Astrocyte (in vitro differentiated cells and primary cell): ENCODE measurements around the gene ECHDC3. TPM values are rescaled to one million over a fixed set of nuclear protein-coding genes. Genes with fewer than 3 reads are reported as not detected.

Experiments used
- DNase-seq: peaks from one replicate; pipeline ENCODE4 v3.0.0-alpha.2; 2010; ENCODE audit warnings: low read depth
- FAIRE-seq: peaks from 2 replicates; lab custom pipeline; 2011; peaks lifted over from hg19 to GRCh38; lab: Jason Lieb, UNC
- H2AFZ ChIP-seq: 2 replicates; pipeline ENCODE4 v1.6.0; 2012; ENCODE audit warnings: low read depth, low read length, inconsistent platforms
- H3K27ac ChIP-seq: 2 replicates; pipeline ENCODE4 v1.5.1; 2011; ENCODE audit warnings: low read depth, low read length, inconsistent platforms
- H3K27me3 ChIP-seq: 2 replicates; pipeline ENCODE4 v1.6.0; 2011; ENCODE audit warnings: low read length, inconsistent platforms; ENCODE audit not compliant: insufficient read depth
- H3K36me3 ChIP-seq: 2 replicates; pipeline ENCODE4 v1.5.1; 2011; ENCODE audit warnings: low read length, inconsistent platforms; ENCODE audit not compliant: insufficient read depth
- H3K4me1 ChIP-seq: 2 replicates; pipeline ENCODE4 v1.5.1; 2011; ENCODE audit warnings: low read length, inconsistent platforms; ENCODE audit not compliant: insufficient read depth
- H3K4me2 ChIP-seq: 2 replicates; pipeline ENCODE4 v1.6.0; 2012; ENCODE audit warnings: low read length, inconsistent platforms
- H3K4me3 ChIP-seq: 2 replicates; pipeline ENCODE4 v1.5.1; 2011; ENCODE audit warnings: low read depth, mild to moderate bottlenecking, low read length, inconsistent platforms; ENCODE audit not compliant: insufficient read depth
- H3K79me2 ChIP-seq: 2 replicates; pipeline ENCODE4 v1.6.0; 2012; ENCODE audit warnings: mild to moderate bottlenecking, low read length, inconsistent platforms; ENCODE audit not compliant: insufficient read depth
- H3K9ac ChIP-seq: 2 replicates; pipeline ENCODE4 v1.6.0; 2012; ENCODE audit warnings: mild to moderate bottlenecking, low read length, inconsistent platforms
- H3K9me3 ChIP-seq: 2 replicates; pipeline ENCODE4 v1.5.1; 2012; ENCODE audit warnings: low read depth, mild to moderate bottlenecking, low read length, inconsistent platforms; ENCODE audit not compliant: insufficient read depth
- H4K20me1 ChIP-seq: 2 replicates; pipeline ENCODE4 v1.6.0; 2012; ENCODE audit warnings: low read length, inconsistent platforms; ENCODE audit not compliant: insufficient read depth
- H3K27ac Mint-ChIP-seq: one replicate; pipeline ENCODE4 v1.8.0; 2021; ENCODE audit warnings: mild to moderate bottlenecking, mixed read lengths; ENCODE audit not compliant: unreplicated experiment
- H3K27me3 Mint-ChIP-seq: one replicate; pipeline ENCODE4 v1.8.0; 2021; ENCODE audit warnings: low read depth, mixed read lengths; ENCODE audit not compliant: unreplicated experiment
- H3K36me3 Mint-ChIP-seq: one replicate; pipeline ENCODE4 v1.8.0; 2021; ENCODE audit warnings: low read depth, mixed read lengths; ENCODE audit not compliant: unreplicated experiment
- H3K4me1 Mint-ChIP-seq: one replicate; pipeline ENCODE4 v1.8.0; 2021; ENCODE audit warnings: low read depth, mixed read lengths; ENCODE audit not compliant: unreplicated experiment
- H3K4me3 Mint-ChIP-seq: one replicate; pipeline ENCODE4 v1.8.0; 2021; ENCODE audit warnings: mild to moderate bottlenecking, moderate library complexity, mixed read lengths; ENCODE audit not compliant: unreplicated experiment
- H3K9me3 Mint-ChIP-seq: one replicate; pipeline ENCODE4 v1.8.0; 2021; ENCODE audit warnings: mild to moderate bottlenecking, mixed read lengths; ENCODE audit not compliant: unreplicated experiment
- EZH2 ChIP-seq: IDR thresholded peaks from 2 replicates; pipeline ENCODE4 v1.6.1; 2012; ENCODE audit warnings: mild to moderate bottlenecking, low read length, inconsistent platforms; ENCODE audit not compliant: insufficient read depth
- total RNA-seq: library from RNA; stranded (reverse); gene quantifications from 2 replicates; pipeline ENCODE4 v1.2.1, GENCODE V29; 2021
- TF ChIP-seq, protein P1 (sequence below): IDR thresholded peaks from 2 replicates; pipeline ENCODE4 v1.5.1; 2011; ENCODE audit warnings: low read depth, mild to moderate bottlenecking, inconsistent platforms, low read length, moderate library complexity; ENCODE audit not compliant: insufficient read depth

Gene ECHDC3
- total RNA-seq, 1 donor from 2014 or later = 2.1 TPM

DNA sequence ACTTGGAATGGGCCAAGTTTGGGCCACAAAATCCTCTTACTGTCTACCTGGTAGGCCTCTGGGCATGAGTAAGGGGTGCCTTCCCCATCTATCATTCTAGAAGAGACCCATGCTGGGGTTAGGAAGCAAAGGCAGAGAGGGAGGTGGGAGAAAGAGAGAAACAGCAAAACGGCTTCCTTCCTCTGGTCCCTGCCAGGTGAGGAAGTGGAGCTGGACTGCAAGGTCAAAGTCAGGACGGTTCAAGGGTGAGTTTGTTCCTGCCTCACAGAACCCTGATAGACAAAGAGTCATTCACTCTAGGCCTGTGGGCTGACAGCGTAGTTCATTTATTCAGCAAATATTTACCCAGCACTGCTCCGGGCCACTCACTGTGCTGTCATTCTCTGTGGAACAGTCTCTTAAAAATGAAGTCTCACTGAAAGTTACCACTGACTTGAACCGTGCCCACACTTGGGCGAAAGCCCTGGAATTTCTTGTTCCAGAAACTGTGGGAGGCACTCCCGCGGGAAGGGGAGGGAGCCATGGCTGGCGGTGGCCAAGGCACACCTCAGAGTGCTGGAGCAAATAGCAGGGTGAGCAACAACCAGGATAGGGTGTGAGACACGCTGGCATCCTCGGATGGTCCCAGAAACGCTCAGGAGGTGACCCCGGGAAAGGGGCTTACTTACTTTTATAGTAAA lies 26.2 kb upstream of the ECHDC3 start:
- no peak for FAIRE-seq
- Histone ChIP-seq H3K36me3 (no peaks in the 10 kb centered on the region), H3K9me3 (no peaks in the 10 kb centered on the region), H4K20me1 (no peaks in the 10 kb centered on the region), H3K4me3 (no peak overlapping the region), H3K27ac (no peak overlapping the region), H3K9ac (no peak overlapping the region), H3K79me2 (no peaks in the 10 kb centered on the region), H3K27me3 (no peaks in the 10 kb centered on the region), H3K4me1 (peaks cover 16% of the 10 kb centered on the region), H3K4me2 (no peak overlapping the region), H2AFZ (no peak overlapping the region)
- Mint-ChIP-seq H3K9me3 (peaks cover 11% of the 10 kb centered on the region), H3K36me3 (no peaks in the 10 kb centered on the region), H3K4me1 (peaks cover 4% of the 10 kb centered on the region), H3K4me3 (no peak overlapping the region), H3K27ac (no peak overlapping the region), H3K27me3 (peaks cover 18% of the 10 kb centered on the region)
- DNase-seq = no peak
- TF ChIP-seq EZH2 = no peak
- TF ChIP-seq, protein P1, sequence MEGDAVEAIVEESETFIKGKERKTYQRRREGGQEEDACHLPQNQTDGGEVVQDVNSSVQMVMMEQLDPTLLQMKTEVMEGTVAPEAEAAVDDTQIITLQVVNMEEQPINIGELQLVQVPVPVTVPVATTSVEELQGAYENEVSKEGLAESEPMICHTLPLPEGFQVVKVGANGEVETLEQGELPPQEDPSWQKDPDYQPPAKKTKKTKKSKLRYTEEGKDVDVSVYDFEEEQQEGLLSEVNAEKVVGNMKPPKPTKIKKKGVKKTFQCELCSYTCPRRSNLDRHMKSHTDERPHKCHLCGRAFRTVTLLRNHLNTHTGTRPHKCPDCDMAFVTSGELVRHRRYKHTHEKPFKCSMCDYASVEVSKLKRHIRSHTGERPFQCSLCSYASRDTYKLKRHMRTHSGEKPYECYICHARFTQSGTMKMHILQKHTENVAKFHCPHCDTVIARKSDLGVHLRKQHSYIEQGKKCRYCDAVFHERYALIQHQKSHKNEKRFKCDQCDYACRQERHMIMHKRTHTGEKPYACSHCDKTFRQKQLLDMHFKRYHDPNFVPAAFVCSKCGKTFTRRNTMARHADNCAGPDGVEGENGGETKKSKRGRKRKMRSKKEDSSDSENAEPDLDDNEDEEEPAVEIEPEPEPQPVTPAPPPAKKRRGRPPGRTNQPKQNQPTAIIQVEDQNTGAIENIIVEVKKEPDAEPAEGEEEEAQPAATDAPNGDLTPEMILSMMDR = no peak

GRCh38 chr10:11716686-11717085 lies 25.5 kb upstream of the ECHDC3 start:
- Mint-ChIP-seq H3K27ac (no peak overlapping the region), H3K27me3 (peaks cover 22% of the 10 kb centered on the region), H3K4me3 (no peak overlapping the region), H3K9me3 (peaks cover 11% of the 10 kb centered on the region), H3K36me3 (no peaks in the 10 kb centered on the region), H3K4me1 (peaks cover 4% of the 10 kb centered on the region)
- Histone ChIP-seq H3K27ac (no peak overlapping the region), H3K4me1 (peaks cover 16% of the 10 kb centered on the region), H3K9me3 (no peaks in the 10 kb centered on the region), H2AFZ (no peak overlapping the region), H3K36me3 (no peaks in the 10 kb centered on the region), H4K20me1 (no peaks in the 10 kb centered on the region), H3K27me3 (no peaks in the 10 kb centered on the region), H3K4me3 (no peak overlapping the region), H3K79me2 (no peaks in the 10 kb centered on the region), H3K9ac (no peak overlapping the region), H3K4me2 (no peak overlapping the region)
- DNase-seq (no peak), FAIRE-seq (no peak)
- TF ChIP-seq EZH2 = no peak
- TF ChIP-seq, protein P1 = no peak
